GM18909 (cell line): Measurements from ENCODE around the gene C1QTNF8.

Experiments
- ATAC-seq: cut with Tn5 transposase; IDR thresholded peaks from one replicate; pipeline ENCODE4 v1.9.1; 2021; ENCODE audit warnings: mild to moderate bottlenecking; ENCODE audit not compliant: unreplicated experiment, poor library complexity

C1QTNF8 gene

GRCh38 chr16:1049113-1049975, 46.7 kb downstream of the C1QTNF8 start:
- ATAC-seq: no peak

- no peak for ATAC-seq
These were observed 47.5 kb downstream of the C1QTNF8 start for GRCh38 chr16:1048442-1049112.

GRCh38 chr16:1047801-1048200, 48.2 kb downstream of the C1QTNF8 start:
- ATAC-seq: no peak

GRCh38 chr16:1047123-1047522, 48.9 kb downstream of the C1QTNF8 start:
- no peak for ATAC-seq

GRCh38 chr16:1045993-1046911, 49.8 kb downstream of the C1QTNF8 start:
- no peak for ATAC-seq

- ATAC-seq: no peak
These were observed 50.6 kb downstream of the C1QTNF8 start for GRCh38 chr16:1045310-1045992.

- no peak for ATAC-seq
These were observed 51.4 kb downstream of the C1QTNF8 start for GRCh38 chr16:1044460-1045309.

- ATAC-seq: no peak
These were observed 52.1 kb downstream of the C1QTNF8 start for GRCh38 chr16:1043881-1044451.

GRCh38 chr16:1042866-1043265, 53.2 kb downstream of the C1QTNF8 start:
- ATAC-seq: no peak

- no peak for ATAC-seq
These were observed 53.8 kb downstream of the C1QTNF8 start for GRCh38 chr16:1042049-1042744.

- ATAC-seq: no peak
These were observed 55.7 kb downstream of the C1QTNF8 start for GRCh38 chr16:1040346-1040745.

GRCh38 chr16:1039762-1040161, 56.3 kb downstream of the C1QTNF8 start:
- no peak for ATAC-seq

GRCh38 chr16:1038932-1039331, 57.1 kb downstream of the C1QTNF8 start:
- no peak for ATAC-seq
